ENCODE measurements around the gene GPATCH1. TPM values are rescaled to one million over a fixed set of nuclear protein-coding genes. Genes with fewer than 3 reads are reported as not detected.

Gene GPATCH1
- total and polyA plus RNA-seq, 2 of the 13 experiments (the other 11 are each of a cell fraction or from before 2014, with no cell fraction given) = 6.8 to 6.9 TPM

- TF ChIP-seq PLSCR1 (CRISPR knock-in tag; IDR thresholded peaks at IDR 0.05; ENCODE audit: borderline replicate concordance) (no peak), ZSCAN12 (CRISPR knock-in tag; IDR thresholded peaks at IDR 0.05) (no peak), NR2F1 (CRISPR knock-in tag; IDR thresholded peaks at IDR 0.05) (no peak), ZFP62 (CRISPR knock-in tag; IDR thresholded peaks at IDR 0.05) (no peak), ZNF282 (IDR thresholded peaks at IDR 0.05; ENCODE audit: partially characterized antibody) (no peak), NFIC (IDR thresholded peaks at IDR 0.05; ENCODE audit: low read length) (no peak), SNAPC2 (CRISPR knock-in tag; IDR thresholded peaks at IDR 0.05) (0 out of 2 replicates have a peak, but pooled peaks have one; percentile 4), KAT8 (CRISPR knock-in tag; IDR thresholded peaks at IDR 0.05) (peak; percentile 60; the same call in 1 of the 2 replicates), HDAC6 (IDR thresholded peaks at IDR 0.05; ENCODE audit: low read depth, low read length) (no peak), ZBTB10 (CRISPR knock-in tag; IDR thresholded peaks at IDR 0.05; ENCODE audit: borderline replicate concordance) (no peak), GTF3A (CRISPR knock-in tag; conservative IDR thresholded peaks at IDR 0.05) (no peak), ZNF451 (CRISPR knock-in tag; IDR thresholded peaks at IDR 0.05) (no peak), NCOA2 (CRISPR knock-in tag; IDR thresholded peaks at IDR 0.05) (peak; percentile 24; the same call in 1 of the 2 replicates), PATZ1 (CRISPR knock-in tag; IDR thresholded peaks at IDR 0.05) (no peak), ZNF317 (CRISPR knock-in tag; IDR thresholded peaks at IDR 0.05) (no peak), FOXA1 (IDR thresholded peaks at IDR 0.05) (no peak), FOXA1 (CRISPR knock-in tag; IDR thresholded peaks at IDR 0.05) (no peak), THRA (CRISPR knock-in tag; IDR thresholded peaks at IDR 0.05; ENCODE audit: borderline replicate concordance) (peak; percentile 46; the same call in 1 of the 2 replicates), ONECUT2 (CRISPR knock-in tag; IDR thresholded peaks at IDR 0.05) (no peak), SMC3 (IDR thresholded peaks at IDR 0.05; ENCODE audit: low read length) (peak; percentile 36), FOXO1 (CRISPR knock-in tag; IDR thresholded peaks at IDR 0.05) (peak; percentile 83; the same call in 1 of the 2 replicates), JUN (CRISPR knock-in tag; IDR thresholded peaks at IDR 0.05) (no peak), ZNF24 (IDR thresholded peaks at IDR 0.05) (no peak), ZNF670 (CRISPR knock-in tag; IDR thresholded peaks at IDR 0.05; ENCODE audit: borderline replicate concordance) (no peak), KDM1A (CRISPR knock-in tag; IDR thresholded peaks at IDR 0.05) (no peak), ZNF121 (CRISPR knock-in tag; IDR thresholded peaks at IDR 0.05) (no peak)
Measured at GRCh38 chr19:33052352-33052972, 28.5 kb upstream of the GPATCH1 start (continued).
